Measurements from ENCODE around the gene ABCB8. TPM values are rescaled to one million over a fixed set of nuclear protein-coding genes. Genes with fewer than 3 reads are reported as not detected.

The ABCB8 gene
- total RNA-seq, 1 donor from 2014 or later: 28.3 TPM

DNA sequence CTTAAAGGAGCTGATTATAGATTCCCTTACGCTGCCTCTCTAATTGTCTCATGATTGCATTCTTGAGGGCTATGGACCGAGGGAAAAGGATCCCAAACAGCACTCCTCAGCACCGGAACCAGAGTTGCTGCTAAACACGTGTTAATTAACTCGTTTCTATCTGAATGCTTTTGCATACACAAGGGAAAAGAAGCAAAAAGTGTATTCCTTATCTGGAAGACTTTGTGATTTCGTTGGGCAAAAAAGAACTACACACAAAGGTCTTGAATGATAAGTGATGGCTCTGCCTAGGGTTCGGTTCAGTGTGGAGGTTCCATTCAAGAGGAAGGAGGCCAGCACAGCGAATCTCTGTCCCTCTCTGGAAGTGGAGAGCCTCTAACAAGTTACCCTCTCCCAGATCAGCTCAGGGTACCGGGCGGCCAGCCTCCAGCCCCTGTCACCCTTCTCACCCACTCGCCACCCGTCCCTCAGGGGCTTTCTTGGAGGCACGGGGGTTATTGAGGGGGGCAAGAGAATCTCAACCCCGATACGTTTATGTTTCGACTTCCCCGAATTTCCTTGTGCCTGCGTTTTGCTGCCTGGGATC lies 30.6 kb downstream of the ABCB8 start:
- Histone ChIP-seq H3K4me1 (peaks cover 68% of the 10 kb centered on the region), H3K27ac (replicated peaks) (peak overlapping the region; percentile 97), H3K9me3 (replicated peaks) (no peaks in the 10 kb centered on the region), H3K27me3 (ENCODE audit: low read depth) (no peaks in the 10 kb centered on the region), H3K36me3 (no peaks in the 10 kb centered on the region), H3K4me3 (peak overlapping the region; percentile 93)
- no peak for DNase-seq
- TF ChIP-seq, protein P1, sequence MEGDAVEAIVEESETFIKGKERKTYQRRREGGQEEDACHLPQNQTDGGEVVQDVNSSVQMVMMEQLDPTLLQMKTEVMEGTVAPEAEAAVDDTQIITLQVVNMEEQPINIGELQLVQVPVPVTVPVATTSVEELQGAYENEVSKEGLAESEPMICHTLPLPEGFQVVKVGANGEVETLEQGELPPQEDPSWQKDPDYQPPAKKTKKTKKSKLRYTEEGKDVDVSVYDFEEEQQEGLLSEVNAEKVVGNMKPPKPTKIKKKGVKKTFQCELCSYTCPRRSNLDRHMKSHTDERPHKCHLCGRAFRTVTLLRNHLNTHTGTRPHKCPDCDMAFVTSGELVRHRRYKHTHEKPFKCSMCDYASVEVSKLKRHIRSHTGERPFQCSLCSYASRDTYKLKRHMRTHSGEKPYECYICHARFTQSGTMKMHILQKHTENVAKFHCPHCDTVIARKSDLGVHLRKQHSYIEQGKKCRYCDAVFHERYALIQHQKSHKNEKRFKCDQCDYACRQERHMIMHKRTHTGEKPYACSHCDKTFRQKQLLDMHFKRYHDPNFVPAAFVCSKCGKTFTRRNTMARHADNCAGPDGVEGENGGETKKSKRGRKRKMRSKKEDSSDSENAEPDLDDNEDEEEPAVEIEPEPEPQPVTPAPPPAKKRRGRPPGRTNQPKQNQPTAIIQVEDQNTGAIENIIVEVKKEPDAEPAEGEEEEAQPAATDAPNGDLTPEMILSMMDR (IDR thresholded peaks at IDR 0.05; ENCODE audit: borderline replicate concordance): no peak
- intact Hi-C loops (cut with micrococcal nuclease): no loop called here

DNA sequence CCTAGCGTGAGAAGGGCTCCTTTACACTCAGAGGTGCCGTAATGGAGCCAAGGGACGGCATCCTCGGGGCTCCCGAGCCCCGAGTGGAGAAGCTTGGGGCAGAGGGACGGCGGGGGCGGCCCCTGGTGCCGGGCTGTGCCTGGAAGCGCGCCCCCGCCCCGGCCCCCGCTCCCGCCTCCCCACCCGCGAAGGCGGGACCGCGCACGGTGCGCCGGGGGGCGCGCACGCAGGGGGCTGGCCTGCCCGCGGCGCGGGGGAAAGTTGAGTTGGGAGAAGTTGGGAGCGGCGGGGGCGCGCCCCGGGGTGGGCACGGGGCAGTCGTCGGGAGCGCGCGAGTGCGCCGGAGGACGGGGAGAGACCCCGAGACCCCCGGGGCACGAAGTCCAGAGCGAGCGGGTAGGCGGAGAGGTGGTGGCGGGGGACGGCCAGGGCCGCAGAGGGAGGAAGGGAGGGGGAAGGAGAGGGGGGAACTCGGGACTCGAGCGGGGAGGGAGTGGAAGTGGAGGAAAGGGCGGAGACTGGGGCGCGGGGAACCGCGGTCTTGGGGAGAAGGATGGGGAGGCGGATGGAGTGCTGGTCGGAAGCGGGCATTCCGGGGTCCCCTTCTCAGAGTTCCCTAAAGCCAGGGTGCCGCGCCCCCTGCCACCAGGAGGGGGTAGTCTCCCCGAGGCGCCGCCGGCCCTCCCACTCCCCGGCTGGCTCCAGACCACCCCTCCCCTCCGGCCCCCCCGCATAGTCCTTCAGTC lies 31.3 kb downstream of the ABCB8 start, which contains the start of gene SLC4A2:
TSS of gene SLC4A2 (plus strand) at position 223 of the 746 bp plus-strand sequence. CDS start 2,399 bp downstream, outside the sequence.
- H3K4me1 ChIP-seq: peaks cover 69% of the 10 kb centered on the region
- peak; percentile 86 for DNase-seq
- peak within 1 kb of the TSS; percentile 93 for H3K4me3 ChIP-seq
- peaks cover 6% of the 10 kb centered on the region for H3K36me3 ChIP-seq
- peak within 1 kb of the TSS; percentile 97 for H3K27ac ChIP-seq (replicated peaks)
- no peaks in the 10 kb centered on the region for H3K9me3 ChIP-seq (replicated peaks)
- intact Hi-C loops (cut with micrococcal nuclease): no loop called here
- H3K27me3 ChIP-seq (ENCODE audit: low read depth): no peaks in the 10 kb centered on the region
- TF ChIP-seq, protein P1 (IDR thresholded peaks at IDR 0.05; ENCODE audit: borderline replicate concordance): peak; percentile 60

DNA sequence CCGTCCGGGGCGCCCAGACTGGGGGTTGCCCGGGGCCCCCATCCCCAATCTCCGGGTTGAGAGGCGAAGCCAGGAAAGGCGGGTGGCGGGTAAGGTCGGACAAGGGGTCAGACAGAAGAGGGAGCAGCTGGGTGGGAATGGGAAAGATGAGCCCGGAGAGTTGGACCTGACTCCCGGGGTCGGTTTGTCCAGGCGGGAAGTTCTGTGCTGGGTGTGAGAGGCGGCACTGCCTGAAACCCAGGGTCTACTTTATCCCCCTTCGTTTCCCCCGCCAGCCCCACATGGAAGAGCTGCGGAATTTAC lies 31.8 kb downstream of the ABCB8 start:
- Histone ChIP-seq H3K27ac (replicated peaks) (peak overlapping the region; percentile 97), H3K4me3 (peak overlapping the region; percentile 93), H3K4me1 (peaks cover 73% of the 10 kb centered on the region), H3K9me3 (replicated peaks) (no peaks in the 10 kb centered on the region), H3K36me3 (peaks cover 12% of the 10 kb centered on the region), H3K27me3 (ENCODE audit: low read depth) (no peaks in the 10 kb centered on the region)
- no peak for DNase-seq
- TF ChIP-seq, protein P1 (IDR thresholded peaks at IDR 0.05; ENCODE audit: borderline replicate concordance): no peak
- intact Hi-C loops (cut with micrococcal nuclease): no loop called here

DNA sequence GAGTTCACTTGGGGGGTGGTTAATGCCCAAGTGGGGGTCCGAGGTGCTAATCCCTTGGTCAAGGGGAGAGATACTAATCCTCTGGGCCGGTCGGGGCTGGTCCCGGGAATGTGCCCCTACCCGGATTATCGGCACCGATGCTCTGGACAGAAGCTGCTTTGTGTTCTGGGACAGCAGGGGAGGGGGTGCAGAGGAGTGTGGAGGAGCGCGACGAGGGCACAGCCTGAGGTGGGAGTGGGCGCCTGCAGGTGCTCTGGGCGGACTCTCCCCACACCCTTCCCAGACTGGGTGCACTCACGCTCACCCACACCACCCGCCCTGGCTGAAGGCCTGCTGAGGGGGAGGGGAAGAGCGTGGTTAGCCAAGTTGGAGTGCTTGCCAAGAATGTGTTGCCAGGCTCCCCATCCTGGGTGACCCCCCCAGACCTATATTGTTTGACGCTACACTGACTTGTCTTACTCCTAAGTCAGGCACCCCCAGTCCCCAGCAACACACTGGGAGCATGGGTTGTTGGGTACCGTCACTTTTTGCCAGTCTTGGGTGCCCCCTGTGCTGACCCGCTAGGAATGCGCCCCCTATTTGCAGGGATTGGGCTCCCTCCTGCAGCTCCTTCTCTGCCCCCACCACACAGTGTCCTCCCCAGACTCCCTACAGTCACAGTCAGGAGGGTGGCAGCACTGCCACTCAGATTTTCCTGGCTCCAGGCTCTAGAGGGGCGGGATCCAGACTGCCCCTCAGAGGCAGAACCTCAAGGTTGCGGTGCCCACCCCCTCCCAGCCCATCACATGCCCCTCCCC lies 32.4 kb downstream of the ABCB8 start:
- Histone ChIP-seq H3K9me3 (replicated peaks) (no peaks in the 10 kb centered on the region), H3K27ac (replicated peaks) (peak overlapping the region; percentile 97), H3K4me3 (peak overlapping the region; percentile 93), H3K27me3 (ENCODE audit: low read depth) (no peaks in the 10 kb centered on the region), H3K4me1 (peaks cover 77% of the 10 kb centered on the region), H3K36me3 (peaks cover 15% of the 10 kb centered on the region)
- intact Hi-C loops (cut with micrococcal nuclease): no loop called here
- TF ChIP-seq, protein P1 (IDR thresholded peaks at IDR 0.05; ENCODE audit: borderline replicate concordance): no peak
- DNase-seq: no peak

DNA sequence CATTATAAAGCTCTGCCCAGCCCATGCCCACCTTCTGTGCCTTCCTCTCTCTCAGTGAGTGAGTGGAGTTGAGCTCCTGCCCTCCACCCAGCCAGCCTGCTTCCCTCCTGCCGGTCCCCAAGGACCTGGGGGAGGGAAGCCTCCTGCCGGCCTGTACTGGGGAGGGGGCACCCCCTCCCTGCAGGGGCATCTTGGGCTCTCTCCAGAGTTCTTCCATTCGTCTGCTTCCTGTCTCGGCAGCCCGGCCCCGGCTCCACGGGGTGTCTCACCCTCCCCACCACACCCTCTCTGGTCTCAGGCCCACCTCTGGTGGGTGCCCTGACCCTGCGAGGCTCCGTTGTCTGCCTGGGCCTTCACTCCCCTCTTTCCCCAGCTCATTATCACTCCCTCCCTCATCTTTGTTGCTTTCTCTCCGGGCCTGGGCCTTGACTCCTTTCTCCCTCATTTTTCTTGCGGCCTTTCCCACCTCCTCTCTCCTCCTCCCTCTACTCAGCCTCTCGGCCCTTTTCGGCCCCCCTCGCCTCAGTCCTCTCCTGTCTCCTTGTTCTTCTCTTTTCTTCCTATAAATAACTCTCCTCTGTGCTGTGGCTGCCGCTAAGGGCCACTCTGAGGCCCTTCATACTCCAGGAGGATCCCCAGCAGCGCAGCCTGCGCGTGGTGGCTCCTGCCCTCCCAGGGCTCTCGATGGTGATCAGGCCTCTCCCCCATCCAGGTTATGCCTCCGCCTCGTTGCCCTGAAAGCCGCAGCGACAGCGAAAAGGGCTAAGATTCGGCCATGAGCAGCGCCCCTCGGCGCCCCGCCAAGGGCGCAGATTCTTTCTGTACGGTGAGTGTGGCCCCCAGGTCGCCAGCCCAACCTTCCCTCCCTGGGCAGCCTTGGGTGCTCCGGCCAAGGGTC lies 33.2 kb downstream of the ABCB8 start:
- H3K9me3 ChIP-seq (replicated peaks): no peaks in the 10 kb centered on the region
- intact Hi-C loops (cut with micrococcal nuclease): no loop called here
- peak overlapping the region; percentile 93 for H3K4me3 ChIP-seq
- no peak for DNase-seq
- H3K4me1 ChIP-seq: peaks cover 77% of the 10 kb centered on the region
- no peaks in the 10 kb centered on the region for H3K27me3 ChIP-seq (ENCODE audit: low read depth)
- peaks cover 24% of the 10 kb centered on the region for H3K36me3 ChIP-seq
- TF ChIP-seq, protein P1 (IDR thresholded peaks at IDR 0.05; ENCODE audit: borderline replicate concordance): no peak
- peak overlapping the region; percentile 97 for H3K27ac ChIP-seq (replicated peaks)

All from left ventricle myocardium inferior (tissue), 1 donor.